Upper lobe of left lung (tissue), 6 donors: ENCODE measurements around the gene GRB10. TPM values are rescaled to one million over a fixed set of nuclear protein-coding genes. Genes with fewer than 3 reads are reported as not detected.

Experiments
- ATAC-seq, 2 donors: fragments of 200-7000 bp; cut with Tn5 transposase; one replicate each; pipeline ENCODE4 v1.9.1; 2022; ENCODE audit warnings: mild to moderate bottlenecking in 2 of 2, moderate library complexity in 2 of 2; ENCODE audit not compliant: low FRiP score in 2 of 2
- DNase-seq, 2 donors: peaks; one replicate each; pipeline ENCODE4 v3.0.0-alpha.2; 2019 to 2020
- H3K27ac ChIP-seq, 4 donors: fragments of 200-600 bp; sonication (generic); one replicate each; pipeline ENCODE4 v1.5.1; 2016 to 2019
- H3K27me3 ChIP-seq, 4 donors: fragments of 200-600 bp; sonication (generic); one replicate each; pipeline ENCODE4 v1.5.1; 2017 to 2019
- H3K36me3 ChIP-seq, 4 donors: fragments of 200-600 bp; sonication (generic); one replicate each; pipeline ENCODE4 v1.5.1; 2016 to 2019
- H3K4me1 ChIP-seq, 4 donors: fragments of 200-600 bp; sonication (generic); one replicate each; pipeline ENCODE4 v1.5.1; 2018 to 2019
- H3K4me3 ChIP-seq, 4 donors: fragments of 200-600 bp; sonication (generic); one replicate each; pipeline ENCODE4 v1.5.1; 2017 to 2019; ENCODE audit warnings: mild to moderate bottlenecking in 2 of 4, moderate library complexity in 1 of 4
- H3K9me3 ChIP-seq, 4 donors: fragments of 200-600 bp; sonication (generic); one replicate each; pipeline ENCODE4 v1.5.1; 2018 to 2019
- EP300 ChIP-seq, 4 donors: sonication (generic); formaldehyde crosslinking; IDR thresholded peaks; one replicate each; pipeline ENCODE4 v1.5.1; 2017; ENCODE audit warnings: antibody characterized with exemption in 4 of 4, control low read depth in 2 of 4
- POLR2A ChIP-seq, 4 donors: fragments of 450-650 bp; IDR thresholded peaks; one replicate each; pipeline ENCODE4 v1.5.1; 2016 to 2017; ENCODE audit warnings: antibody characterized with exemption in 4 of 4, mild to moderate bottlenecking in 2 of 4
- POLR2AphosphoS5 ChIP-seq, 2 donors: sonication (generic); formaldehyde crosslinking; IDR thresholded peaks; one replicate each; pipeline ENCODE4 v1.5.1; 2017; ENCODE audit warnings: antibody characterized with exemption in 2 of 2
- WGBS, 2 donors: methylation state at CpG; one replicate each; pipeline ENCODE4 v1.1.5; 2017 to 2018; 5-methylcytosine and 5-hydroxymethylcytosine counted together
- total RNA-seq, 6 donors: library from RNA; depleted of rRNA in 4 of 6; stranded (reverse); fragments of >200 nt in 4 of 6; gene quantifications; one replicate each; pipeline versions ENCODE4 v1.1.0 to v1.2.1, GENCODE V29; 2016 to 2021
- TF ChIP-seq, protein P1 (sequence below), 6 experiments: fragments of 450-650 bp in 4 of 6; fragments of 200-600 bp in 2 of 6; sonication (generic) in 2 of 6; IDR thresholded peaks; one replicate each; pipeline ENCODE4 v1.5.1; 2016 to 2019; ENCODE audit warnings: antibody characterized with exemption in 6 of 6
- donor health status: DM: no; HTN: no; CAD: no; lungs with moderate emphysema.
- donor health status: DM: no; HTN: yes; CAD: no; lungs with severe emphysema.

Gene GRB10
- total RNA-seq, 6 donors from 2014 or later = 32.8 to 92.2 (median 46.5) TPM

DNA sequence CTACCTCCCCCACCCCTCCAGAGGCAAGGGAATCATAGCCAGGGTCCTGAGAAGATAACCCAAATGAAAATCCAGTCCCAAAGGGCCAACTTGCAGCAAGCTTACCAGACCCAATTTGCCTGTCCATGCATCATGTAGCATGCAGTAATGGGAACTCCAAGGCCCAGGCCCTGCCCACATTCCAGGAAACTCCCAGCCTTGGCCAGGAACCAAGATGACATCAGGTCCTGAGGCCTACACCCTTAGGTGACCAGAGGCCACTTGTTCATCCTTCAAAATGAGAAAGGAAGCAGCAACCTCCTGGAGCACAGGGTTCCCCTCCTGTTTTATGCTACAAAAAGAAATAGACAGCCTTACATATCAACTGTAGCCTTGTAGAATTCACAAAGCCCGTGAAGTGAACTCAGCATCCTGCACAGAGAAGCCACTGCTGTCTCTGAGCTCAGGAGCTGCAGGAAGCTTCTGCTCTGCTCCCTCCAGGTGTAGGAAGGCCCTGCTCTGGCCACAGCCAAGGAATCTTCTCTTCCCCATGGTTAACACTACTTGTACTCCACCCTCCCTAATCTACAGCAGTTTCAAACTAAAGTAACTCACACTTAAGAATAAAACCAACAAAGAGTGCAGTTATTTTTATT is 30.3 kb upstream of the GRB10 start:
- TF ChIP-seq POLR2AphosphoS5 (IDR thresholded peaks at IDR 0.05) = peak in 1 of 2 donors; percentile 46
- TF ChIP-seq POLR2A (IDR thresholded peaks at IDR 0.05) = no peak
- TF ChIP-seq EP300 (IDR thresholded peaks at IDR 0.05) = peak in 1 of 4 donors; percentile 47
- no peak overlapping the region for H3K27ac ChIP-seq
- DNase-seq (peak in 1 of 2 donors; percentile 83), ATAC-seq (peak; percentile 82 to 93)
- no peak overlapping the region for H3K4me3 ChIP-seq
- H3K27me3 ChIP-seq = no peaks in the 10 kb centered on the region
- no peaks in the 10 kb centered on the region for H3K36me3 ChIP-seq
- WGBS, 2 donors = 36 to 83% methylated on average over 1 of the region's 1 CpG
- H3K9me3 ChIP-seq = no peaks in the 10 kb centered on the region
- peaks cover 0 to 5% (median 3%) of the 10 kb centered on the region in 4 donors for H3K4me1 ChIP-seq

DNA sequence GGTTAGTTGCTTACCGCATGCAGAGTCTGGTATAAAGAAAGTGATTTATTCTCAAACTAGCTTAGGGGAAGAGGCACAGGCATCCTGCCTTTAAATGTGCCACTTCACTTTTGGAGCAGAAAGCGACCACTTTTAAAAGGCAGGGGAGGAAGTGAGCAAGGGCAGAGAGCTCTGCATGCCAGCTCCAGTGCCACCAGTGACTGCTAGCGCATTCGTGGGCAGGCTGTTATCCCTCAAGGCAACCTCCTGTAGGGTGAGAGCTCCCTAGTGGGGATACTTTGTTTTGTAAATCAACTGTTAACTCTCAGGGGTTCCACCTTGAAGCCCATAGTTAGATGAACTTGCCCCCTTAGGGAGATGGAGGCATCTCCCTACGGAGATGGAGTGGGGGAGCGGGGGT is 29.4 kb upstream of the GRB10 start:
- H3K27me3 ChIP-seq = no peaks in the 10 kb centered on the region
- DNase-seq (no peak), ATAC-seq (no peak)
- peaks cover 0 to 5% (median 3%) of the 10 kb centered on the region in 4 donors for H3K4me1 ChIP-seq
- TF ChIP-seq POLR2AphosphoS5 (IDR thresholded peaks at IDR 0.05) (no peak), EP300 (IDR thresholded peaks at IDR 0.05) (no peak), POLR2A (IDR thresholded peaks at IDR 0.05) (no peak)
- TF ChIP-seq, protein P1, sequence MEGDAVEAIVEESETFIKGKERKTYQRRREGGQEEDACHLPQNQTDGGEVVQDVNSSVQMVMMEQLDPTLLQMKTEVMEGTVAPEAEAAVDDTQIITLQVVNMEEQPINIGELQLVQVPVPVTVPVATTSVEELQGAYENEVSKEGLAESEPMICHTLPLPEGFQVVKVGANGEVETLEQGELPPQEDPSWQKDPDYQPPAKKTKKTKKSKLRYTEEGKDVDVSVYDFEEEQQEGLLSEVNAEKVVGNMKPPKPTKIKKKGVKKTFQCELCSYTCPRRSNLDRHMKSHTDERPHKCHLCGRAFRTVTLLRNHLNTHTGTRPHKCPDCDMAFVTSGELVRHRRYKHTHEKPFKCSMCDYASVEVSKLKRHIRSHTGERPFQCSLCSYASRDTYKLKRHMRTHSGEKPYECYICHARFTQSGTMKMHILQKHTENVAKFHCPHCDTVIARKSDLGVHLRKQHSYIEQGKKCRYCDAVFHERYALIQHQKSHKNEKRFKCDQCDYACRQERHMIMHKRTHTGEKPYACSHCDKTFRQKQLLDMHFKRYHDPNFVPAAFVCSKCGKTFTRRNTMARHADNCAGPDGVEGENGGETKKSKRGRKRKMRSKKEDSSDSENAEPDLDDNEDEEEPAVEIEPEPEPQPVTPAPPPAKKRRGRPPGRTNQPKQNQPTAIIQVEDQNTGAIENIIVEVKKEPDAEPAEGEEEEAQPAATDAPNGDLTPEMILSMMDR (IDR thresholded peaks at IDR 0.05) = no peak
- no peaks in the 10 kb centered on the region for H3K9me3 ChIP-seq
- no peak overlapping the region for H3K4me3 ChIP-seq
- H3K27ac ChIP-seq = no peak overlapping the region
- WGBS, 2 donors = 49 to 58% methylated on average over 4 to 6 of the region's 6 CpGs
- no peaks in the 10 kb centered on the region for H3K36me3 ChIP-seq

DNA sequence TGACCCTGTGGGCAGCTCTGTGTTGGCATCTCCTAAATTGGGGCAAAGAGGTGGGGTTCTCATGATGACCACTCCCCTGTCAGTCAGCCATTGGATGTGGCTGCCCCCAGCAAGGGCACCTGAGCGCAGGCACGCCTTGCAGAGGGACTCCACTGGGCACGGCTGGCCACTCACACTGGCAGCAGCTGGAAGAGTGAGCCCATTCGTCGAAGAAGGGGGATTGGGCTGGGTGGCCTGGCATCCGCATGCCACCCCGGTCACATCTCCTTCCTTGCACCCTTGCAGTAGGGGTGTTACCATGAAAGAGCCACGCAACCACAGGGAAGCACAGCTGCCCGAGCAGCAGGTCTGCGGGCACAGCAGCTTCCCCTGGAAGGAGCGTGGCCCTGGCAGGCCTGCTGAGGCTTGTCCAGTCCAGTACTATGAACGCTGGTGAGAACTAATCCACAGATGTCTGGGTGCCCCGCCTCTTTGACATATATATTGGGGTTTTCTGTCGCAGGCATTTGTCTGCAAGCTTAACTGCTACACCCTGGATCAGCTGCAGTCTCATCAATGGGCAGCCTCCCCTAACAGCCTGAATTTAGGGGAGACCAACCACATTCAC is 25.7 kb upstream of the GRB10 start:
- H3K27ac ChIP-seq = no peak overlapping the region
- ATAC-seq (no peak), DNase-seq (peak in 1 of 2 donors; percentile 61)
- no peaks in the 10 kb centered on the region for H3K36me3 ChIP-seq
- peaks cover 0 to 5% (median 3%) of the 10 kb centered on the region in 4 donors for H3K4me1 ChIP-seq
- H3K9me3 ChIP-seq = no peaks in the 10 kb centered on the region
- no peaks in the 10 kb centered on the region for H3K27me3 ChIP-seq
- no peak overlapping the region for H3K4me3 ChIP-seq
- WGBS, 2 donors = 88 to 90% methylated on average over 2 to 14 of the region's 14 CpGs
- TF ChIP-seq, protein P1 (IDR thresholded peaks at IDR 0.05) = no peak

DNA sequence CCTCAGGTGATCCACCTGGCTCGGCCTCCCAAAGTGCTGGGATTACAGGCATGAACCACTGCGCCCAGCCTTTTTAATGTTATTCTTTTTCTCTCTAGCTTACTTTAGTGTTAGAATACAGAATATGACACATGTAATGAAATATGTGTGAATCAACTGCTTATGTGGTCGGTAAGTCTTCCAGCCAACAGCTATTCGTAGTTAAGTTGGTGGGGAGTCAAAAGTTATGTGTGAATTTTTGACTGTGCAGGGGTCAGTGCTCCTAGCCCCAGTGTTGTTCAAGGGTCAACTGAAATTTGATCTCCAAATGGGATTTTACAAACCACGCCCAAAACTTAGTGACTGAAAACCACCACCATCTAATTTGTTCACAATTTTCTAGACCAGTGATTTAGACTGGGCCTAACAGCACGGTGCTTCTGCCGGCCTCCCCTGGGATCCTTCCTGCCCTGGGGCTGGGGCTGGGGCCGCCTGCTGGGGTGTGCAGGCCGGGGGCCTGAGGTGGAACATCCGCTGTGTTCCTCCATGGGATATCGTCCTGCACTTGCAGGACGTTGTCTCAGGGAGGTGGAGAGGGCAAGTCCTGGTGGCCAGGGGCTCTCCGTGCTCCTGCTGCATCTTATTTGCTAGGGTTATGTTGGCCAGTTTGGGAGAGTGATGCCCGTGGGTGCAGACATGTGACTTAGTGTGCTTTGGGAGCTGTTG is 24.5 kb upstream of the GRB10 start:
- Histone ChIP-seq H3K27ac (no peak overlapping the region), H3K9me3 (no peaks in the 10 kb centered on the region), H3K4me3 (no peak overlapping the region), H3K27me3 (no peaks in the 10 kb centered on the region), H3K4me1 (no peaks in the 10 kb centered on the region), H3K36me3 (no peaks in the 10 kb centered on the region)
- 91 to 92% methylated on average over 12 to 14 of the region's 14 CpGs for WGBS, 2 donors
- ATAC-seq (no peak), DNase-seq (peak in 1 of 2 donors; percentile 67)
- TF ChIP-seq, protein P1 (IDR thresholded peaks at IDR 0.05) = no peak
- TF ChIP-seq POLR2AphosphoS5 (IDR thresholded peaks at IDR 0.05) = no peak
- no peak for TF ChIP-seq EP300 (IDR thresholded peaks at IDR 0.05)
- TF ChIP-seq POLR2A (IDR thresholded peaks at IDR 0.05) = no peak

GRCh38 chr7:50806143-50806542 is 23.4 kb upstream of the GRB10 start:
- no peak for TF ChIP-seq POLR2AphosphoS5 (IDR thresholded peaks at IDR 0.05)
- no peak for TF ChIP-seq POLR2A (IDR thresholded peaks at IDR 0.05)
- no peak for TF ChIP-seq EP300 (IDR thresholded peaks at IDR 0.05)
- TF ChIP-seq, protein P1 (IDR thresholded peaks at IDR 0.05) = no peak
- Histone ChIP-seq H3K27me3 (no peaks in the 10 kb centered on the region), H3K4me3 (no peak overlapping the region), H3K9me3 (no peaks in the 10 kb centered on the region), H3K36me3 (no peaks in the 10 kb centered on the region), H3K27ac (no peak overlapping the region), H3K4me1 (no peaks in the 10 kb centered on the region)
- WGBS, 2 donors = 68 to 73% methylated on average over 8 to 9 of the region's 9 CpGs
- ATAC-seq (no peak), DNase-seq (peak in 1 of 2 donors; percentile 19)
